Measurements from ENCODE around the gene FOXP1. TPM values are rescaled to one million over a fixed set of nuclear protein-coding genes. Genes with fewer than 3 reads are reported as not detected.

Gene FOXP1
- total RNA-seq, 1 donor from 2014 or later, result 128 TPM

DNA sequence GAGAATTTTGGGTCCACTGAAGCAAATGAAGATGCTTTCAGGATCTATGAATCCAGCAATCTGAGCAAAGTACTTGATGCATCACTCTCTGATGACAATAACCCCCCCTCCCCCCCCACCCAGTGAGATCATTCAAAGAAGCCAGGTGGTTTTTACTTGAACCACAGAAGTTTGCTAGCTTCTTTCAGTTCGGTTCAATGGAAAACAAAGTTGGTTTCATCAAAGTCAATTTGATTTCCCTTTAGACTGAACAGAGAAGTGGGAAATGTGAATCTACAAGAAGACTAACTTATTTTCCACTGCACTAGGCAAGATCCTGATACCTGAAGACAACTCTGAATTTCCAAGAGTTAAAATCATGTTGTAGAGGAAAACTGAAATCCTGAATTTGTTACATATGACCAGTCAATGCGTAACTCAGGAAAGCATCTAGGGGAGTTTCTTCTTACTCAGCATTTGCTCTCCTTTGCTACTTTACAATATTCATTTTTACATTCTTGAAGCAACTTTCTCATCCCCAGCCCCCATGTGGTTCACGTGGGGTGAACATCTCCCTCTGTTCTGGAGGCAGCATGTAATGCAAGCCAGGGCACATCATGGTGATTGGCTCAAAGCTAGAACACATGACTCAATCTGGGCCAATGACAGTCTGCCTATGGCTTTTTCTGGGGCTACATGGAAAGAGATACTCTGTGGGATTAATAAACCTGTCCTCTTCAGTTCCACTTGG, 572.6 kb downstream of the FOXP1 start:
- DNase-seq (ENCODE audit: low spot score), result no peak

DNA sequence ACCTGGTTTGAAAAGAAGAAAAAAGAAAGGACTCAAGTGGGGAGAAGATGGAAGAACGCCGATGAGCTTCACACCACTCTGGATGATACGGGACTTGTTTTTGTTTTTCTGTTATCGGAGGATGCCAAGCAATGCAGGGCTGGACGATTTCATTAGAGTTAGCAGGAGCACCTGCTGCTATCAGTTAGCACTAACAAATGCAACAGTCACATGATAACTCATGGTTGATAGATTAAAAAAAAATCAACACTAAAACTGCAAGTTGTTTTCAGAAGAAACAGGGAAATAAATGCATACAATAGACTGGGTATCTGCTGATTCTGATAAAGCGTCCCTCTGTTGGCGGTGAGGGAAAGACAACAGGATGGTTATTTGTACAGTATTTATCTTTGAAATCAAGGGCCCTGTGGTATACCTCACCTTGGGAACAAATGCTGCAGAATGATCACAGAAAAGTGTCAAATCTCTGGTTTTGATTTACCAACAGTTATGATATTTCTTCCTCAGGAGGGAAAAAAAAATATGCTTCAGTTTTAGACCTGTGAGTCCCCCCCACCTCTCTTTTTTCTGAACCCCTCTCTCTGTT, 575.1 kb downstream of the FOXP1 start:
- no peak for DNase-seq (ENCODE audit: low spot score)

DNA sequence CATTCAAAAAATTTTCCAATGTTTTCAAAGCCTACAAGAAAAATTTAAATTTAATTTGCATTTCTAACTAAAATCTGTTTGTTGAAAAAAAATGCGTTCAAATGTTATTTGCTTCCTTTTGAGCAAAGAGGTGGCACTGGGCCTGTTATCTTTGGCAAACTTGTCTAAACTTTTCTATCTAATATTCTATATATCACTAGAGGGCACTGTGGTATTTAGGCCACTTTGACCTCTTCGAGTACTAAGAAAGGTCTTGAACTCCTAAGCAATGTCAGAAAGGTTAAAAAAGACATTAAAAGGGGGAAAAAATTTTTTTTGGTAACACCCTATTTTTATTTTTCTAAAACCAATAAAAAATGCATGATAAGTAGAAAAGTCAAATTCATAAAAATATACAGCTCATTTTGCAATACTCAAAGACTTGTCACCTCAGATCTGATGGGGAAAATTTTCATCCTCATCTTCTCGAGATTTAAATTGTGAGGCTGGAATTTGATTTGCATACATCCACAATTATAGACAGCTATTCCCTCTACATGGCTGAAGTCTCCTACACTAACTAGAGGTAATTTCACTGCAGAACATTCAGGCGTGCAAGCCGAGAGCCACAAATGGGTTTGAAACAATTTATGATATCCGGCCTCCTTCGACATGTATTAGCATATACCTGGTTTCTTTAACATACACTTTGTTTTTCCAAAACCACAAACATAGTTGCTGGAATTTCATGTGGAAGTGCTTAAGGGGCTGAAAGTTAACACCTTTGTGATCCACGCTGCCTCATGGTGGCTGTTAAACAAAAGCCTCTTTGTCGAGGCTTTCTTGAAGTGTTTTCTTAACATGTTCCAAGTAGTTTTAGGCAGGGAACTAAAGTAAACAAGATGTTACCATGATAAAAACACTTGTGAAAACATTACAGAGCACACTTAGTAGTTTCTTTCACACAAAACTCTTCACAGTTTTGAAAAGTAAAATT, 576.4 kb downstream of the FOXP1 start:
- DNase-seq (ENCODE audit: low spot score), result no peak

DNA sequence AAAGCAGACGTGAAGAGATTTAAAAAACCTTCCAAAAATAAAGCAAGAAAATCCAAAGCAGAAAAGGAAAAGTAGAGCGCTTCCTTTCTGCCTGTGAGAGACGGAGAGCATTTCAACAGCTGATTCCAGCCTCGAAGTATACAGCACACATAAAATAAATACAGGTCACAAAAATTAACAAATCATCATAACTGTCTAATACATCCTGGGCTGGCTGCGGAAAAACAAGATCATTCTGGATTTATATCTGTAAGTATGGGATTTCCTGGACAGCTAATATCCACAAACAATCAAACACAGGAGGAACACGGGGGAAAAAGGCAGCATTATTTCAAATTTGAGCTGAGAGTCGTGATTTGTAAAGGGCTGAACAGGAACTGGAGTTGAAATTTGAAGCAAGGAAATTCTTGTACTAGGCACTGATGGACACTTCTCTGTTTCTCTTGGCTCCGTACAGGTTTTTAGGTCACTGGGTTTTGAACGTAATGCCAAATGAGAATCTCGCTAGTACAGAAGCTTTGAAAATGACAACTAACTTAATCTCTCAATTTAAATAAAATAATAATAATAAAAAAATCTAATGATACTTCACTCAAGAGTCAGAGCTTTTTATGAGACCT, 577.7 kb downstream of the FOXP1 start:
- no peak for DNase-seq (ENCODE audit: low spot score)

DNA sequence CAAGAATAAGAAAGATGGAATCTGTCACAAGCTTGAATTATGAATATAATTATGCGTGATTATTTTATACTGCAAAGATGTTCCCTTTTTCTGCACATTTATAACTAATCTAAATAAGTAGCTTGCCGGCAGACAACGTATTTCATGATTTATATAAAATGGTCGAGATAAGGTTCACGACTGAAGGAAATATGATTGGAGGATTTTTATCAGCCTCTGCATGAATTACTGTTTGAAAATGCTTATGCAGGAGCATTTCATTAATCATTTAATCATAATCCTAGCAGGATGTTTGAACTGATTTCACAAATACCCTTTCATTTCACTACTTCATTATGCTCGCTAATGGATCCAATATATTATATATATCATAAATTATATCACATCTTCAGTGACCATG, 580.0 kb downstream of the FOXP1 start:
- no peak for DNase-seq (ENCODE audit: low spot score)

DNA sequence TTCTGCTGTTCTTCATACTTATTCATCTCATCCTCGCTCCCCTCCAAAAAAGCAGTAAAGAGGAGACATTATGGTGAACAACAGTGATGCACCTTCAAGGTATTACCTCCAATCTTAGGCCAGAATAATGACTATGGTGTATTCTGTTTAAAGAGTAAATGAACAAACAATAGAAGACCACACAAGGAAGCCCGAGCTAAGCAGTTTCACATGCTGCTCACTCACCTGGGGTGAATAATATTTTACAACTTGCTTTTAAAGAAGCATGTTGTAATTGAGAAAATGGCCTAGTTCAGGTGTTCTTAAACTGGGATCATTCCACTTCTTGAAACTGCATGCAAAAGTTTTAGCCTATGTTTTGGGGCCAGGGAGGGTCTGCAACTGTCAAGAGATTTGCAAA, 581.2 kb downstream of the FOXP1 start:
- DNase-seq (ENCODE audit: low spot score), result no peak

DNA sequence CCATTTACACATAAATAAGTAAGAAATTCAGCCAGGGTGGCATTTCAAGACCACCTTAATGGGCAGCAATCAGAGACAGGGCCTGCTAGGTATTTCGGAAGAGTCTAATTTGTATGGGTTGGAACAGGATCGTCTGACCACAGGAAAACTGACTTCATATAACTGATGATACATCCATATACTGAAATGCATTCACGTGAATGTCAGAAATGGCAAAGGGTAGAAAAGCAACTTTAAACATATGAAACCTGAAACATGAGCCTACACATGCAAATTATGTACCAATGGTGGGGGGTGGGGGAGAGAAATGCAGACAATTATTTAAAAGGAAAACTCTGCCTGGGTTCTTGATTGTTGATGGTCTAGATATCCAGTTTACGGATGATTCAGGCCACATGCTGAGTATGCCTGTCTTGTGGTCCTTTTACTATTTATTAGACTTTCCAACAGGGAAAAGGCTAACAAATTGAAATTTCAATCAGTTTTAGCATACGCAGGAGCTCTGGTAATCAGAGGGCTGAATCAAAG, 582.2 kb downstream of the FOXP1 start:
- no peak for DNase-seq (ENCODE audit: low spot score)

DNA sequence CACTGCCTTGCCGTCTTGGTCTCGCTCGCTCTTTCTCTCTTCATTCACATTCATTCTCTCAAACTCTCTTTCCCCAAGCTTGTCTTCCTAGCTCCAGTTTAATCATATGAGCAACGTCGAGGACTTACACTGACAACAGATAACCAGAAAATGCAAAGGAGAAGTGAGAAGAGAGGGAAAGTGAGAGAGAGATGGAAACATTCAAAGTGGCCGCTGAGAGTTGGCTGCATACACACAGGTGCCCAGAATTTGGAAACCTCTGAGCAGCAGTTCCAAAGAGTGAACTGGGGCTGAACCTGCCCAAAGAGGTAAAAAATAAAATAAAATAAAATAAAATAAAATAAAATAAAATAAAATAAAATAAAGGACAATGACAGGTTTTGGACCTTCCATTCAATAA, 583.0 kb downstream of the FOXP1 start:
- DNase-seq (ENCODE audit: low spot score), result no peak

DNA sequence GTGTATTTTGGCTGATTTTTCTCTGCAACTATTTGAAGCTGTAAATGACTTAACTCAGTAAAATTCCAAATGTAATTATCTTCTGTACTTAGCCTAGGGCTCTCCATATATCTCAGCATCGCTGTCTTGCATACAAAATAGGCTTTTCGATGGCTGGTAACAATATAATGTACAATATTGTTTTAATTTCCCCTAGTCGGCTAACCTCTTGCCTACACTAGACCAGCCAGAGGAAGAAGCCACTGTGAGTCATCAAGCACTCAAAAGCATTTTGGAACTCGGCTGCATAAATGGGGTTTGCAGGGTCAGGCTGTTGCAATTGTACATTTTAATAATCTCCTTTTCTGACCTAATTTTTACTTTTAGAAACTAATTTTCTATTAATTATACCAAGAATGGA, 583.8 kb downstream of the FOXP1 start:
- DNase-seq (ENCODE audit: low spot score), result no peak

DNA sequence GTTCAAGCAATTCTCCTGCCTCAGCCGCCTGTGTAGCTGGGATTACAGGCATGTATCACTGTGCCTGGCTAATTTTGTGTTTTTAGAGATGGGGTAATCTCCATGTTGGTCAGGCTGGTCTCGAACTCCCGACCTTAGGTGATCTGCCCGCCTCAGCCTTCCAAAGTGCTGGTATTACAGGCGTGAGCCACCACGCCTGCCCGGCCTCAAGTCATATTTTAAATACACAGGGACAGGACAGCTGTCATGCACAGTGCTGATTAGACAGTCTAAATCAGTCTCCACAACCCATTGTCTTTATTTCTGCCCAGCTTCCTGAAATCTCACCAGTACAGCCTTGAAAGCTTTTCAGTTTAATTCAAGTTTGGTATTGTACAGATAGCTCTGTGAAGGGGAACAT, 587.4 kb downstream of the FOXP1 start:
- DNase-seq (ENCODE audit: low spot score), result no peak

DNA sequence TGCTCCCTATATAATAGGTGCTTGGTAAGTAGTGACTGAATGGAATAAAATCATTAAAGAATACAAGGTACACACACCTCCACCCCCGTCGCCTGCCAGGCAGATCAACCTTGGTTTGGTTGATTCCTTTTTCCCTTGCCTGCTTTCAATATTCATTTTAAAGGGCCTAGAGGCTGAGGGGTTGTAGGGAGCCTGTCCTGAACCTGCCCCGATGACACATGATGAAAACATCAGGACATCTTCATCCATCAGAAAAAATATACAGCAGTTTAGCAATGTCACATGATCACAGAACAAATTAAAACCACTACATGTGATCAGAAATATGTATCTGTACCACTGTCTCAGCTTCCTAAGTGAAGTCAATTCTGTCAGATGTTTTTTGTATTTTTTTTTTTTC, 588.9 kb downstream of the FOXP1 start:
- DNase-seq (ENCODE audit: low spot score), result no peak

DNA sequence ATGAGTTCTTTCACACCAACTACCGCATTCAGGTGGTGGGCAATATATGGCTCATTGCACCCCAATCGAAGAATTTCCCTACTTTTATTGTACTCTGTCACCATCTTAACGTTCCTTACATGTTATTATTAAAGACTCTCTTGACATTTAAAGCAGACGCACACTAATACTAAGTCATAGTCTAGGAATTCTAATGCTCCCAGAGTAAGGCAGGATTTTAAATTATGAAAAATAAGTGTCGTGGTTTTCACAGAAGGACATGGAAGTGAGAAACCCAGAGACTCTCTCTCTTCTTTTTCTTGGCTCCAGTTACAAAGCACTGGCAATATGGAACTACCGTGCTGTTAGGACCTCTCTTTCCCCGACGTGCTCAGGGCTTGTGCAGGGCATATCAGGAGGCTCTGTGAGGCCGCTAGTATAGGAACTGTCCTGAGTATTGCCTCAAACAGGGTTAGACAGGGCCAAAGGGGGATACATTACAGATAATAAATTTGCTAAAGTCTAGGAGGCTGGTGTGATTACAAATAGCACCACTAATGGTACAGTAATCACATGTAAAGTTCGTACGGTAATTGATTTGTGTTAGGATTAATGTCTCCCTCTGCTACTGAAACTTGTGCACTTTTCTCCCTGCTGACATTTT, 590.8 kb downstream of the FOXP1 start:
- no peak for DNase-seq (ENCODE audit: low spot score)

DNA sequence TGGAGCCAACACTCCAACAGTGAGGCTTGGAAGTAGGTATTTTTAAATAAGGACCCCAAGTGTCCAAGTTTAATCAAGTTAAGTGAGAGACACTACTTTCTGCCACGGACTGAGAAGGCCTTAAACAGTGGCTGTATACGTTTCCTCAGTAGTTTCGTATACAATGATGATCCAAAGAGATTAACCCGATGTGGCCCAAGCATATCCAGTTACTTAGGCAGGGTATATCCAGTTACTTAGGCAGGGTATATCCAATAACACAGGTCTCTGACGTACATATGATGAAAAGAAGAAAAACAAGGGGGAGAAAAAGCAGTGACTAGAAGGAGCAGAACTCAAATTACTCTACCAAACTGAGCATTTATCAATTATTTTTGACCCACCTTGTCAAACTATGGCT, 591.4 kb downstream of the FOXP1 start:
- no peak for DNase-seq (ENCODE audit: low spot score)

DNA sequence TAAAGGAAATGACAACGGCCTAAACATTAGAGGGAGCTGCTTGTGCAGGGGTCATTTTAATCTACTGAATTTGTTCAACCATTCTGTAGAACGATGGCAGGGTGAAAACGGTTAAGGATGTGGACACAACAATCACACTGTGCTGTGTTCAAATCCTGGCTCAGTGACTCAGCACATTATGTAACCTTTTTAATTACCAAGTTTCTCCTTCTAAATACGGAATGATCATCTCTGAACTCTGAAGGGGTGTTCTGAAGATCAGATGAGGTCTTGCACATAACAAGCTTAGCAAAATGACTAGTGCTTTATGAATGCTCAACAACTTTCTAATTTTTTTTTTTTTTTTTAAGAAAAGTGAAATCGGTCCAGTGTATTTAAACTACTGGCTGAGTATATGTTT, 592.8 kb downstream of the FOXP1 start:
- no peak for DNase-seq (ENCODE audit: low spot score)

DNA sequence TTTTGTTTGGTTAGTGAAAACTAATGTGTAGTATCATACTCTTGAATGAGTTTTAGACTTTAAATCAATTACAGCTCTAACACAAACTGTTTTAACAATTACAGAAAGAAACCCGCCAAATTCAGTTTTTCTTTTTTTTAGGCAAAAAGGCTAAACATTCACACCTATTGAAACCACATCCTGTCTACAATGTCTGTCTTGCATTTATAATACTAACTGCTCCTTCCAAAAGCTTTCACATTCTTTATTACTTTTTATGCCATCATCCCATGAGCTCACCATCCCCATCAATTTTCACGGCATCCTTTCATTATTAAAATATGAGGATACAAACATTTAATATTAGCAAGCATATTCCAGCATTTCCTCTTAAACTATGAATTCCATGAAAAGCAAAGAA, 593.3 kb downstream of the FOXP1 start:
- DNase-seq (ENCODE audit: low spot score), result no peak

DNA sequence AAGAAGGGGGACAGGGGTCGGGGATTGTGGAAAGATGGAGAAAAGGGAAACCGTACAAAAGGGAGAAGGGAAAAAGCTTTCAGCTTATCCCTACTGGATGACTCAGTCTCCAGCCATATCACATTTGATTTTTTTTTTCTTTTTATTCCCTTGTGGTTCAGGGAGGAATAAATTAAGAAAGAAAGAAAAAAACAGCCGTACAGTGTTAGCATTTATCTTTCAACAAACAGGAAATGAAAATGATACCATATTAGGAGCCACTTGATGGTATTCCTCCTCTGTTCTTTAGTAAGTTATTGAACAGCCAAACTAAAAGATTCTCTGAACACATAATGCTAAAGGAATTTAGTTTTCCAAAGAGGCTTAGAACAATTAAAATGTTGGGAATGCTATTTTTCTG, 594.4 kb downstream of the FOXP1 start:
- DNase-seq (ENCODE audit: low spot score), result no peak

DNA sequence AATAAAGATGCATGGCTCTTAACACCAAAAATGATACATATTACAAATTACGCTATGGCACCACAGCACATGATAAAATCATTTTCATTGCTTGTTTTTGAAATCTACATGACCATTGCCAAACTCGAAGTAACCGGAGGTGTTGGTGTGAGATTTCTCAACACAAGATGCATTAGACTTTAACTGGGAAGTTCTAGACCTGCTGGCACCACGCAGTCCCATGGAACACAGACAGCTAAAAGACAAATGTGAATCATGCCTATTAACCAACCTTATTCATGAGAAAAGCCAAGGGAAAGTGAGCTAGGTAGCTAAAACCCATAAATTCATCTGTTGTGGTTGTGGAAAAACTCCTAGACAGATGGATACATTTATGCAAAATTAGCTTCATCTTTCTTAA, 595.4 kb downstream of the FOXP1 start:
- DNase-seq (ENCODE audit: low spot score), result no peak

DNA sequence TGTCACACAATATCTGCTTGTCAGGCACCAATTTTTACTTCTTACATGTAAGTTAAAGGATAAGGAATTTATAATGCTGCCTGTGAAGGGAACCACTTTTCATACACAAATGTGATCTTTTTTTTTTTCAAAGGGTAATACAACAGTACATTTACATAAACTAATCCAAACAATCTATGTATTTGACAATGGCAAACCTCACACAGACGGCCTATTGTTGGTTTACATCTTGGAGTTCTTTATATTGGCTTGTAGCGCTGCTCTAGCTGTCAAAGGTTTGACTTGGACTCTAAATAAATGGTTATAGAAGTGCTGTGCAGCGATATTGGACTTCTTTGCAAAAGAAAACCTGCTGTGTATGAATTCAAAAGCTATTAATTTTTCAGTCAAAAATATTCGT, 598.0 kb downstream of the FOXP1 start:
- no peak for DNase-seq (ENCODE audit: low spot score)

DNA sequence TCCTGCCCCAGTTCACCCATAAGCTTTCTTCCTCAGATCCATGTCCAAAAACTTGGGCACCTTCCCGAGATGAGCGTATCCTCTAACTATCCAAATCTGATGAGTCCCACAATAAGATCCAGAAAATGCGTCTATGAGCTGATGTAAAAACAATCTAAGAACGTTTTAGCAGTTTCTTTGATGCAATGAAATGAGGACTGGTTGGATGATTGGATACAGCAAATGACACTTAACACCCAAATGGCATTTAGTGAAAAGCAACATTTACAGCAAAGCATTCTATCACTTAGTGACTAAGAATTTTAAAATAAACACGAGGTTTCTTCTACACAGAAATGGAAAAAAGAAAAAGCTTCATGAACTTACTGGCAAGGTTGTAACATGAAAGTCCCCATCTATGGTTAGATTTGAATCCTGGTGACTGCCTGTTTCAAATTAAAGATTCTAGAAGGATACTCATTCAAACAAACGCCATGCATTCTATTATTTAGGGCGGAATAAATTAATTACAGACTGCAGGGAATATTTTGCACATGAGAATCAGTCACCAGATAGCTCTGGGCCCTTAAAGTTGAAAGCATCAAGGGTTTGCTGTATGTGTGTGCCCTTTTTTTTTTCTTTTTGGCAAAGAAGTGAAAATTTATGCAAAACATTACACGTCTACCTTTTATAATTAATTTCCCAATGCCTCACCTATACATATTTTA, 598.6 kb downstream of the FOXP1 start:
- DNase-seq (ENCODE audit: low spot score), result no peak

DNA sequence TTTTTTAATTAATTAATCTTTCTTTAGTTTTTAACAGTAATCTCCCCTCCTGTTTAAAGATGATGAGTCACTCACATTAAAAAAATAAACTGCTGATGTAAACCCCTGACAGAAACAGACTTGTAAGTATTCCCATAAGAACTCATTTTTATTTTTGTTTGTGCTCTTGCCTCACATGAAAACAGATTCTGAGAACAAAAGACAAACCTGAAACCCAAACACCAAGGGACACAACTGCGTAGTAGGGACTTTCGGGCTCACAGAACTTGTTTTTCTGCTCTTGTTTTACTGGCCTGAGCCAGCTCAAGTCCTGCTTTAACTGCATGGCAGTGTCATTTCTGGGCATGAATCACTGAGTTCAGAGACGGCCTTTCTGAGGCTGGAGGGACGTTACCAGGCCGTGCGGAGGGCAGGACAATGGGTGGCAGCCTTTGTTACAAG, 600.8 kb downstream of the FOXP1 start:
- DNase-seq (ENCODE audit: low spot score), result peak; percentile 61

DNA sequence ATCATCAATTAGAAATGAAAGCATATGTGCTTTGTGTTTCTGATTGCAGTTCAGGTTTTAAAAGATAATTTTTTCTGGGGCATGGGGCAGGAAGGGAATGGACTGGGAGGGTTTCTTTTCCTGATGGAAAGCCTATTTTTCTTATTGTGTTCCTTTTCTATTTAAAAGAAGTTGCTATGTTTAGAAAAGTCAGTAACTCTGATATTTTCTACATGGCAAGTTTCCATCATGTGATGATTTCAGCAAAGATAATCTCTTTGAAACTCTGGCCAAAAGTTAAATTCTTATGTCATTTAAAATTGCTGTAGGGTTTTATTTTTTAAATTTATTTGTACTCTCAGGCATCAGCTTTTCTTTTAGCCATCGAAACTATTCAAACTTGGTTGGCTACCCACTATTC, 601.2 kb downstream of the FOXP1 start:
- DNase-seq (ENCODE audit: low spot score), result no peak
